Right lobe of liver (tissue), 6 donors: ENCODE measurements around the gene PSEN2. TPM values are rescaled to one million over a fixed set of nuclear protein-coding genes. Genes with fewer than 3 reads are reported as not detected.
"Not testable (repeated sequence)": the region's sequence is repeated elsewhere in the genome, so short reads cannot be mapped to it uniquely, and the experiment has no call there.

Experiments used
- ATAC-seq, 4 donors: fragments of 200-7000 bp; cut with Tn5 transposase; one replicate each; pipeline ENCODE4 v1.9.1; 2020; ENCODE audit warnings: mild to moderate bottlenecking in 4 of 4, moderate library complexity in 4 of 4
- DNase-seq, 3 donors: peaks; one replicate each; pipeline ENCODE4 v3.0.0-alpha.2; 2020
- H3K27ac ChIP-seq, 3 donors: fragments of 200-600 bp; one replicate each; pipeline ENCODE4 v1.8.0; 2022
- H3K27me3 ChIP-seq, 2 donors: fragments of 200-600 bp; one replicate each; pipeline ENCODE4 v1.8.0; 2022
- H3K36me3 ChIP-seq, 4 donors: fragments of 200-600 bp; sonication (generic) in 1 of 4; one replicate each; pipeline versions ENCODE4 v1.5.1 to v1.8.0; 2017 to 2022; ENCODE audit warnings: control low read depth in 1 of 4
- H3K4me1 ChIP-seq, 4 donors: fragments of 200-600 bp; sonication (generic) in 1 of 4; one replicate each; pipeline versions ENCODE4 v1.5.1 to v1.8.0; 2017 to 2022; ENCODE audit warnings: control low read depth in 1 of 4
- H3K4me3 ChIP-seq, 3 donors: fragments of 200-600 bp; one replicate each; pipeline ENCODE4 v1.8.0; 2022
- H3K9me3 ChIP-seq, 4 donors: fragments of 200-600 bp; sonication (generic) in 1 of 4; one replicate each; pipeline versions ENCODE4 v1.5.1 to v1.8.0; 2017 to 2022; ENCODE audit warnings: control low read depth in 1 of 4
- POLR2A ChIP-seq: fragments of 450-650 bp; IDR thresholded peaks from one replicate; pipeline ENCODE4 v1.6.1; 2017; ENCODE audit warnings: antibody characterized with exemption, mild to moderate bottlenecking
- WGBS: methylation state at CpG from one replicate; pipeline ENCODE4 v1.1.6; 2018; ENCODE audit warnings: low coverage, low lambda C conversion rate; ENCODE audit not compliant: insufficient coverage; ENCODE audit errors: missing lambda C conversion rate; 5-methylcytosine and 5-hydroxymethylcytosine counted together
- intact Hi-C, 2 donors: fragments of 100-400 bp; cut with DNase I; formaldehyde crosslinking; loops; one replicate each; pipeline versions ENCODE4 v1.11.2 to v1.14.1; 2022
- total RNA-seq, 6 experiments: library from RNA; depleted of rRNA in 2 of 6; stranded (reverse); fragments of >200 nt in 2 of 6; fragmentation: NEBNext Ultra II Directional in 3 of 6; extraction: Animal tissue kit (Norgen Biotek cat#: 25700) in 3 of 6; gene quantifications; one replicate each; pipeline versions ENCODE4 v1.1.0 to v1.2.4, GENCODE V29; 2016 to 2023
- TF ChIP-seq, protein P1 (sequence below), 4 donors: fragments of 200-600 bp in 3 of 4; fragments of 450-650 bp in 1 of 4; IDR thresholded peaks; one replicate each; pipeline versions ENCODE4 v1.5.1 to v1.8.0; 2016 to 2022; ENCODE audit warnings: antibody characterized with exemption in 4 of 4, mild to moderate bottlenecking in 2 of 4
- donor health status: DM: no; HTN: yes; CAD: no.
- donor health status: DM: no; HTN: no; CAD: no.
- donor health status: DM: no; HTN: no; CAD: no.
- donor health status: DM: no; HTN: yes; CAD: no.
- donor health status: DM: no; HTN: yes; CAD: no.

PSEN2 gene
- total RNA-seq, 6 experiments from 2014 or later: 11.8 to 22.7 (median 15.7) TPM

DNA sequence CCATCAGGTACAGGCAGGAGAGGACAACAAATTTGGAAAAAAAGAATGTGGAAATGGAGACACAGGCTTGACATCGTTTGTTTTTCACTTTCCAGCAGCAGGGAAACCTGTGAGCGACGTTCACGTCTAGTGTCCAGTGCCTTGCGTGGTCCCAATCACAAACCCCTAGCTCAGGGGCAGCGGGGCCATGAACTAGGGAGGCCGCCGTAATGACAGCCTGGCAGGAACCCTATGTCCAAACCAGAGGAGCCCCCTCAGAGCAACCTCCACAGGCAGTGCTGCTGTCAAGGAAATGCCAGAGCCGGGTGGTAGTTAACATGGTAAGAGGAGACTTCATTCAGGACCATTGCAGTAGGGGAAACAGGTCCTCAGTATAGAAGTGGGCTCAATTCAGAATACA lies 37.8 kb upstream of the PSEN2 start:
- ATAC-seq: no peak
- intact Hi-C loops: no loop called here

DNA sequence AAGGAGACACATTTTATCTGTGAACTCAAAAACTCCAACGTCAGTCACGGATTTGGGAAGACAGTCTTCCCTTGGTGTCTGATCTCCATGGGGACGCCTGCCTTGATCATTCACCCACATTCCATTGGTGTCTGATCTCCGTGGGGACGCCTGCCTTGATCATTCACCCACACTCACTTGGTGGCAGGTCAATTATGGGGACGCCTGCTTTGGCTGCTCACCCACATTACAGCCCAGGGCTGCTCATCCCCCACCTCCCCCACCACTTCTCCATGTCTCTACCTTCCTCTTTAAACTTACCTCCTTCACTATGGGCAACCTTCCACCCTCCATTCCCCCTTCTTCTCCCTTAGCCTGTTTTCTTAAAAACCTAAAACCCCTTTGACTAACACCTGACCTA lies 36.2 kb upstream of the PSEN2 start:
- DNase-seq: not testable (repeated sequence)

More for the DNA sequence above, 37.8 kb upstream of the PSEN2 start:
- no peak for DNase-seq
- no peaks in the 10 kb centered on the region for H3K9me3 ChIP-seq
- no peak overlapping the region for H3K27ac ChIP-seq
- no peak overlapping the region for H3K4me3 ChIP-seq
- H3K4me1 ChIP-seq: no peaks in the 10 kb centered on the region
- WGBS: 87% methylated on average over 5 of the region's 9 CpGs
- H3K36me3 ChIP-seq: no peaks in the 10 kb centered on the region
- no peaks in the 10 kb centered on the region for H3K27me3 ChIP-seq
- TF ChIP-seq, protein P1, sequence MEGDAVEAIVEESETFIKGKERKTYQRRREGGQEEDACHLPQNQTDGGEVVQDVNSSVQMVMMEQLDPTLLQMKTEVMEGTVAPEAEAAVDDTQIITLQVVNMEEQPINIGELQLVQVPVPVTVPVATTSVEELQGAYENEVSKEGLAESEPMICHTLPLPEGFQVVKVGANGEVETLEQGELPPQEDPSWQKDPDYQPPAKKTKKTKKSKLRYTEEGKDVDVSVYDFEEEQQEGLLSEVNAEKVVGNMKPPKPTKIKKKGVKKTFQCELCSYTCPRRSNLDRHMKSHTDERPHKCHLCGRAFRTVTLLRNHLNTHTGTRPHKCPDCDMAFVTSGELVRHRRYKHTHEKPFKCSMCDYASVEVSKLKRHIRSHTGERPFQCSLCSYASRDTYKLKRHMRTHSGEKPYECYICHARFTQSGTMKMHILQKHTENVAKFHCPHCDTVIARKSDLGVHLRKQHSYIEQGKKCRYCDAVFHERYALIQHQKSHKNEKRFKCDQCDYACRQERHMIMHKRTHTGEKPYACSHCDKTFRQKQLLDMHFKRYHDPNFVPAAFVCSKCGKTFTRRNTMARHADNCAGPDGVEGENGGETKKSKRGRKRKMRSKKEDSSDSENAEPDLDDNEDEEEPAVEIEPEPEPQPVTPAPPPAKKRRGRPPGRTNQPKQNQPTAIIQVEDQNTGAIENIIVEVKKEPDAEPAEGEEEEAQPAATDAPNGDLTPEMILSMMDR (IDR thresholded peaks at IDR 0.05): no peak
- TF ChIP-seq POLR2A: no peak

DNA sequence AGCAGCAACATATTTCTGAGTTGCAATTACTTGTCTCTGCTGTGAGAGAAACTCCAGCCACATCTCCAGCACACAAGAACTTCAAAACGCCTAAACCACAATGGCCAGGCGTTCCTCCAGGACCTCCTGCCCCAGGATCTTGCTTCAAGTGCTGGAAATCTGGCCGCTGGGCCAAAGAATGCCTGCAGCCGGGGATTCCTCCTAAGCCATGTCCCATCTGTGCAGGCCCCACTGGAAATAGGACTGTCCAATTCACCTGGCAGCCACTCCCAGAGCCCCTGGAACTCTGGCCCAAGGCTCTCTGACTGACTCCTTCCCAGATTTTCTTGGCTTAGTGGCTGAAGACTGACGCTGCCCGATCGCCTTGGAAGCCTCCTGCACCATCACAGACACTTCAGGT lies 35.0 kb upstream of the PSEN2 start:
- H3K4me3 ChIP-seq, H3K27ac ChIP-seq, H3K36me3 ChIP-seq, H3K27me3 ChIP-seq, DNase-seq, H3K4me1 ChIP-seq, intact Hi-C loops, H3K9me3 ChIP-seq, ATAC-seq: not testable (repeated sequence)
- no CpG with 5 or more reads among the region's 7 CpGs for WGBS

More for the DNA sequence above, 36.2 kb upstream of the PSEN2 start:
- ATAC-seq, H3K9me3 ChIP-seq, H3K36me3 ChIP-seq, H3K27me3 ChIP-seq, H3K4me3 ChIP-seq, H3K4me1 ChIP-seq, H3K27ac ChIP-seq, intact Hi-C loops: not testable (repeated sequence)
- 76% methylated on average over 5 of the region's 6 CpGs for WGBS

DNA sequence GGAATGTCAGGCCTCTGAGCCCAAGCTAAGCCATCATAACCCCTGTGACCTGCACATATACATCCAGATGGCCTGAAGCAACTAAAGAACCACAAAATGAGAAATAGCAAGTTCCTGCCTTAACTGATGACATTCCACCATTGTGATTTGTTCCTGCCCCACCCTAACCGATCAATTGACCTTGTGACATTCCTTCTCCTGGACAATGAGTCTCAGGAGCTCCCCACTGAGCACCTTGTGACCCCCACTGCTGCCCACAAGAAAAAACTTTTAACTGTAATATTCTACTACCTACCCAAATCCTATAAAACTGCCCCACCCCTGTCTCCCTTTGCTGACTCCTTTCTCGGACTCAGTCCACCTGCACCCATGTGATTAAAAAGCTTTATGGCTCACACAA lies 32.5 kb upstream of the PSEN2 start:
- ATAC-seq, H3K36me3 ChIP-seq, intact Hi-C loops, H3K27me3 ChIP-seq, H3K4me1 ChIP-seq, H3K9me3 ChIP-seq, DNase-seq, H3K27ac ChIP-seq, H3K4me3 ChIP-seq: not testable (repeated sequence)
- WGBS: 81% methylated on average over 2 of the region's 2 CpGs

DNA sequence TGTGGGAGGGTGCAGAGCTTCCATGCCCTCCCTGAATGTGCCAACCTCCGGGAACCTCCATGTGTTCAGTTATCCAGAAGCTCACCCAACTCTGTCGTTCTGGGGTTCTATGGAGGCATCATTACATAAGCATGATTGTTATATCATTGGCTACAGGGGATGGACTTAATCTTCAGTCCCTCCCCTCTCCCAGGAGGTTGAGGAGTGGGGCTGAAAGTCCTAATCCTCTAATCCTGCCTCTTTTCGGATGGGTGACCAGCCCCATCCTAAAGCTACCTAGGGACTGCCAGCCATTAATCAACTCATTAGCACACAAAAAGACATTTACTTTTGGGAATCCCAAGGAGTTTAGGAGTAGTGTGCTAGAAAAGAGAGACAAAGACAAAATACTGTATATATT lies 32.0 kb upstream of the PSEN2 start:
- Histone ChIP-seq H3K36me3 (no peaks in the 10 kb centered on the region), H3K27me3 (no peaks in the 10 kb centered on the region), H3K4me1 (no peaks in the 10 kb centered on the region), H3K4me3 (no peak overlapping the region), H3K27ac (no peak overlapping the region), H3K9me3 (no peaks in the 10 kb centered on the region)
- TF ChIP-seq, protein P1 (IDR thresholded peaks at IDR 0.05): no peak
- TF ChIP-seq POLR2A: no peak
- WGBS: 85% methylated on average over 2 of the region's 3 CpGs
- no peak for DNase-seq
- intact Hi-C loops: no loop called here
- no peak for ATAC-seq

DNA sequence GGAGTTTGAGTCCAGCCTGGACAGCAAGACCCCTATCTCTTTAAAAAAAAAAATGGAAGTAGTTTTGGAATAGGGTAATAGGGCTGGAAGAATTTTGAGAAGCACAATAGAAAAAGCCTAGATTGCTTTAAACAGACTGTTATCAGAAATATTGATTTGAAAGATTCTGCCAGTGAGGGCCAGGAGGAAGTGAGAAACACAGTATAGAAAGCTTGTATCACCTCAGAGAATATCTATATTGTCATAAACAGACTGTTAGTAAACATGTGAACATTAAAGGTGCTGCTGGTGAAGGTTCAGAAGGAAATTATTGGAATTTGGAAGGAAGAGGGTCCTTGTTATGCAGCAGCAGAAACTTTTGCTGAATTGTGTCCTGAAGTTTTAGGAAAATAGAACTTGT lies 24.8 kb upstream of the PSEN2 start:
- no peaks in the 10 kb centered on the region for H3K4me1 ChIP-seq
- H3K27me3 ChIP-seq: no peaks in the 10 kb centered on the region
- ATAC-seq (no peak), DNase-seq (no peak)
- H3K36me3 ChIP-seq: no peaks in the 10 kb centered on the region
- intact Hi-C loops: no loop called here
- no peak overlapping the region for H3K27ac ChIP-seq
- no peak overlapping the region for H3K4me3 ChIP-seq
- H3K9me3 ChIP-seq: no peaks in the 10 kb centered on the region
- no peak for TF ChIP-seq POLR2A
- TF ChIP-seq, protein P1 (IDR thresholded peaks at IDR 0.05): no peak
